ENCODE measurements around the gene RUNX2. TPM values are rescaled to one million over a fixed set of nuclear protein-coding genes. Genes with fewer than 3 reads are reported as not detected.

The RUNX2 gene
- total and polyA plus RNA-seq, 10 of the 15 experiments (the other 5 are each of a cell fraction or from before 2014, with no cell fraction given) = 0.01 to 0.77 (median 0.15) TPM; not detected in 3

GRCh38 chr6:45344900-45345299 lies 16.8 kb downstream of the RUNX2 start:
- intact Hi-C loops (cut with micrococcal nuclease; ENCODE audit: unreplicated experiment) = no loop called here
- BruUV-seq (replicated peaks) = no TSS peak
- Histone ChIP-seq H3K9me3 (replicated peaks; ENCODE audit: control insufficient read depth, insufficient read depth, low read length) (no peaks in the 10 kb centered on the region), H3K4me3 (no peak overlapping the region), H3K27ac (ENCODE audit: control insufficient read depth, insufficient read depth) (no peak overlapping the region), H3K4me1 (ENCODE audit: control insufficient read depth, insufficient read depth, low read length) (no peaks in the 10 kb centered on the region), H4K20me1 (ENCODE audit: control insufficient read depth, insufficient read depth) (no peaks in the 10 kb centered on the region), H3K27me3 (replicated peaks in 1 of 2; ENCODE audit: control insufficient read depth in 2 of 2, insufficient read depth in 2 of 2, low read length in 1 of 2) (no peaks in the 10 kb centered on the region), H2AFZ (ENCODE audit: control insufficient read depth, low read depth, low read length) (no peak overlapping the region), H3K36me3 (ENCODE audit: control insufficient read depth in 2 of 2, insufficient read depth in 2 of 2, low read length in 1 of 2) (no peaks in the 10 kb centered on the region), H3K79me2 (ENCODE audit: control insufficient read depth, insufficient read depth, low read length) (no peaks in the 10 kb centered on the region), H3K4me2 (ENCODE audit: control insufficient read depth, insufficient read depth) (no peak overlapping the region), H3K9ac (ENCODE audit: control insufficient read depth, insufficient read depth, low read length) (no peak overlapping the region)
- WGBS (ENCODE audit: insufficient coverage, insufficient replicate concordance, low lambda C conversion rate, missing lambda C conversion rate) = 45% methylated on average over 2 of the region's 2 CpGs
- RAD21 ChIA-PET (ENCODE audit: unreplicated experiment) = no interaction called here
- TF ChIP-seq ATF2 (IDR thresholded peaks at IDR 0.05; ENCODE audit: low read length) (no peak), PBX3 (IDR thresholded peaks at IDR 0.05; ENCODE audit: insufficient replicate concordance, low read depth, low read length) (no peak), POLR2AphosphoS2 (IDR thresholded peaks at IDR 0.05; ENCODE audit: low read depth, low read length) (no peak), EP300 (IDR thresholded peaks at IDR 0.05; ENCODE audit: borderline replicate concordance in 1 of 2, control insufficient read depth in 1 of 2, low read depth in 2 of 2, low read length in 2 of 2) (no peak), CHD2 (IDR thresholded peaks at IDR 0.05; ENCODE audit: borderline replicate concordance, low read depth, low read length) (no peak), EGR1 (IDR thresholded peaks at IDR 0.05; ENCODE audit: borderline replicate concordance in 1 of 2, low read depth in 2 of 2, low read length in 2 of 2) (no peak), MAX (IDR thresholded peaks at IDR 0.05; ENCODE audit: low read depth, low read length) (no peak), NR2C2 (IDR thresholded peaks at IDR 0.05; ENCODE audit: borderline replicate concordance, control insufficient read depth, insufficient read length, low read depth) (no peak), ZNF687 (IDR thresholded peaks at IDR 0.05) (no peak), POLR2A (IDR thresholded peaks at IDR 0.05; ENCODE audit: low read depth, low read length) (no peak), ELK1 (IDR thresholded peaks at IDR 0.05; ENCODE audit: low read depth, low read length) (no peak)
- in situ Hi-C loops (cut with MboI) = no loop called here
- POLR2A ChIA-PET = no interaction called here
- FAIRE-seq = no peak
- CTCF ChIA-PET = interaction anchor here (0.8 to 1.2 kb wide), 2 partner anchors 35 to 703 kb away, joined by 3 read pairs; no protein-coding TSS in a partner anchor
- SMC1A ChIA-PET (ENCODE audit: uncharacterized antibody, unreplicated experiment) = interaction anchor here (0.9 to 1.1 kb wide), 2 partner anchors 10 to 16 kb away, joined by 3 to 5 read pairs; no protein-coding TSS in a partner anchor
- no peak for DNase-seq (ENCODE audit: low read depth, low spot score)
- no peak for ATAC-seq
